ENCODE results near the gene BMP6. TPM values are rescaled to one million over a fixed set of nuclear protein-coding genes. Genes with fewer than 3 reads are reported as not detected.
A peak's percentile ranks its signal among the peaks of the same experiment; 100 is the strongest.

BMP6 gene
- polyA plus RNA-seq, 3 donors = not detected

- H3K9ac ChIP-seq (ENCODE audit: insufficient read depth, low read length, poor library complexity, severe bottlenecking) = no peak overlapping the region
- no peaks in the 10 kb centered on the region for H3K4me1 ChIP-seq (ENCODE audit: control insufficient read depth in 1 of 2, insufficient read depth in 2 of 2, low read length in 2 of 2)
- no peak overlapping the region for H3K4me3 Mint-ChIP-seq
- H2AFZ ChIP-seq (ENCODE audit: insufficient read depth, low read depth, low read length, poor library complexity, severe bottlenecking) = no peak overlapping the region
- no peaks in the 10 kb centered on the region for H3K79me2 ChIP-seq (ENCODE audit: insufficient read depth, low read length)
- H4K20me1 ChIP-seq (ENCODE audit: insufficient read depth, low read length) = no peaks in the 10 kb centered on the region
- peaks cover 0 to 6% (median 0%) of the 10 kb centered on the region in 7 donors for H3K9me3 Mint-ChIP-seq
- no peak for DNase-seq
- no peaks in the 10 kb centered on the region for H3K36me3 ChIP-seq (replicated peaks in 1 of 2; ENCODE audit: control insufficient read depth in 1 of 2, insufficient read depth in 2 of 2, low read length in 2 of 2)
- H3K4me2 ChIP-seq (replicated peaks; ENCODE audit: extremely low read depth, low read length, poor library complexity, severe bottlenecking) = no peak overlapping the region
- TF ChIP-seq CTCF (IDR thresholded peaks at IDR 0.05) = no peak
- H3K9me3 ChIP-seq (replicated peaks in 1 of 2; ENCODE audit: control insufficient read depth in 1 of 2, insufficient read depth in 1 of 2, low read length in 2 of 2) = no peaks in the 10 kb centered on the region
- no peaks in the 10 kb centered on the region for H3K36me3 Mint-ChIP-seq
- no peak overlapping the region for H3K27ac Mint-ChIP-seq
- no peaks in the 10 kb centered on the region for H3K27me3 ChIP-seq (ENCODE audit: control insufficient read depth in 2 of 2, insufficient read depth in 2 of 2, low read length in 2 of 2)
- no peak overlapping the region for H3K4me3 ChIP-seq (replicated peaks in 1 of 3; ENCODE audit: low read depth in 2 of 3, low read length in 3 of 3)
- 95% methylated on average over 2 of the region's 4 CpGs for WGBS (ENCODE audit: insufficient coverage)
- no peaks in the 10 kb centered on the region for H3K4me1 Mint-ChIP-seq
- H3K27ac ChIP-seq (ENCODE audit: low read depth in 1 of 2, low read length in 2 of 2) = no peak overlapping the region
- intact Hi-C loops (cut with micrococcal nuclease) = no loop called here
- peaks cover 0 to 2% (median 0%) of the 10 kb centered on the region in 3 donors for H3K27me3 Mint-ChIP-seq (ENCODE audit: low read depth in 3 of 3)
Observed at GRCh38 chr6:7836371-7837026, 110.6 kb downstream of the BMP6 start.

GRCh38 chr6:7841781-7842468 is 116.0 kb downstream of the BMP6 start:
- no peaks in the 10 kb centered on the region for H3K36me3 ChIP-seq (replicated peaks in 1 of 2; ENCODE audit: control insufficient read depth in 1 of 2, insufficient read depth in 2 of 2, low read length in 2 of 2)
- TF ChIP-seq CTCF (IDR thresholded peaks at IDR 0.05) = no peak
- no peak overlapping the region for H3K27ac ChIP-seq (ENCODE audit: low read depth in 1 of 2, low read length in 2 of 2)
- no peaks in the 10 kb centered on the region for H3K4me1 ChIP-seq (ENCODE audit: control insufficient read depth in 1 of 2, insufficient read depth in 2 of 2, low read length in 2 of 2)
- no peaks in the 10 kb centered on the region for H3K36me3 Mint-ChIP-seq
- 74% methylated on average over 3 of the region's 3 CpGs for WGBS (ENCODE audit: insufficient coverage)
- no peak overlapping the region for H2AFZ ChIP-seq (ENCODE audit: insufficient read depth, low read depth, low read length, poor library complexity, severe bottlenecking)
- no peak overlapping the region for H3K4me2 ChIP-seq (replicated peaks; ENCODE audit: extremely low read depth, low read length, poor library complexity, severe bottlenecking)
- H3K27ac Mint-ChIP-seq = peak overlapping the region in 1 of 7 donors; percentile 28
- no peaks in the 10 kb centered on the region for H3K9me3 ChIP-seq (replicated peaks in 1 of 2; ENCODE audit: control insufficient read depth in 1 of 2, insufficient read depth in 1 of 2, low read length in 2 of 2)
- H3K27me3 ChIP-seq (ENCODE audit: control insufficient read depth in 2 of 2, insufficient read depth in 2 of 2, low read length in 2 of 2) = no peaks in the 10 kb centered on the region
- no peaks in the 10 kb centered on the region for H3K4me1 Mint-ChIP-seq
- no peak for DNase-seq
- no peaks in the 10 kb centered on the region for H3K79me2 ChIP-seq (ENCODE audit: insufficient read depth, low read length)
- H3K9me3 Mint-ChIP-seq = peaks cover 0 to 5% (median 3%) of the 10 kb centered on the region in 7 donors
- H3K27me3 Mint-ChIP-seq (ENCODE audit: low read depth in 3 of 3) = peaks cover 0 to 2% (median 0%) of the 10 kb centered on the region in 3 donors
- no peak overlapping the region for H3K4me3 Mint-ChIP-seq
- H3K4me3 ChIP-seq (replicated peaks in 1 of 3; ENCODE audit: low read depth in 2 of 3, low read length in 3 of 3) = no peak overlapping the region
- no peaks in the 10 kb centered on the region for H4K20me1 ChIP-seq (ENCODE audit: insufficient read depth, low read length)
- intact Hi-C loops (cut with micrococcal nuclease) = no loop called here
- no peak overlapping the region for H3K9ac ChIP-seq (ENCODE audit: insufficient read depth, low read length, poor library complexity, severe bottlenecking)

Measured in CD14-positive monocyte (primary cell).